Measurements from ENCODE around the gene ARRDC5. TPM values are rescaled to one million over a fixed set of nuclear protein-coding genes. Genes with fewer than 3 reads are reported as not detected.

ARRDC5 gene
- total and polyA plus RNA-seq, 5 donors from 2014 or later, result 1.1 to 6.1 (median 1.3) TPM

DNA sequence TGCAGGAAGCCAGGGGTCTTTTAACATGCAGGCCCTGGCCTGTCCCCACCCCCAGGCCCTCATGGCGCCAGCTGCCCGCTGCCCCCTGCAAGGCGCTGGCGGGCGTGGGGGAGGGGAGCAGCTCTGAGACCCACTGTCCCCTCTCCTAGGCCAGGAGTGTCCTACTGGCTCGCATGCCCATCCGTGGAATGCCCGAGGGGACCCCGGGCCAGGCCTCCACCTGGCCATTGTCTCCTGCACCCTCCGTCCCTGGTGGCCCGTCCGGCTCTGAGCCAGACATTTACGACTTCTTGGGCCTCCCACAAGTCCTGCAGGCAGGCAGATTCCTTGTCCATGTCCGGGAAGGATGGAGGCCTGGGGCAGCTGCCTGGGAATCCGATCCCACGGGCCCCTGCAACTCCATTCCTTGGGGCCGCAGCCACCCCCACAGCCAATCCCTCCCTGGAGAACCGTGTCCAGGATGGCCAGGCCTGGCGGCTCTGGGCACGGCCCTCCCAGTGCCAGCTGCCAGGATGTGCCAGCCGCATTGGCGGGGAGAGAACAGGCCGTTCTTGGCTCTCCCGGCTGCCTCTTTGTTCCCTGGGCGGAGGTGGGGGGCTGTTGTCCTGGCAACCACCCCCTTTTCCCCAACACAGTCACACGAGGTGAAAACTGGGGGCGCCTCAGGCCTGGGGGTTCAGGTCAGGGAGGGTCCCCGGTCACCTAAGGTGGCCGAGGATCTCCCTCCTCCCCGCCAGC is 24.8 kb downstream of the ARRDC5 start:
- DNase-seq (no peak), ATAC-seq (ENCODE audit: low read depth in 2 of 2) (no peak)
- peaks cover 0 to 8% (median 0%) of the 10 kb centered on the region in 4 donors for H3K4me1 Mint-ChIP-seq
- peaks cover 14% of the 10 kb centered on the region for H3K27me3 Mint-ChIP-seq
- Histone ChIP-seq H3K27ac (ENCODE audit: insufficient read depth, low read length, poor library complexity, severe bottlenecking) (no peak overlapping the region), H3K36me3 (ENCODE audit: control insufficient read depth, insufficient read depth, low read length) (no peaks in the 10 kb centered on the region), H3K4me1 (ENCODE audit: control insufficient read depth, insufficient read depth, low read length, poor library complexity, severe bottlenecking) (peaks cover 11% of the 10 kb centered on the region), H3K27me3 (ENCODE audit: control insufficient read depth, insufficient read depth, low read length) (no peaks in the 10 kb centered on the region), H3K4me3 (ENCODE audit: low read depth, low read length) (no peak overlapping the region), H3K9me3 (ENCODE audit: control insufficient read depth in 2 of 2, low read length in 2 of 2) (no peaks in the 10 kb centered on the region)
- H3K9me3 Mint-ChIP-seq, result peaks cover 0 to 2% (median 0%) of the 10 kb centered on the region in 7 donors
- H3K27ac Mint-ChIP-seq, result no peak overlapping the region
- no peak overlapping the region for H3K4me3 Mint-ChIP-seq
- H3K36me3 Mint-ChIP-seq, result no peaks in the 10 kb centered on the region

DNA sequence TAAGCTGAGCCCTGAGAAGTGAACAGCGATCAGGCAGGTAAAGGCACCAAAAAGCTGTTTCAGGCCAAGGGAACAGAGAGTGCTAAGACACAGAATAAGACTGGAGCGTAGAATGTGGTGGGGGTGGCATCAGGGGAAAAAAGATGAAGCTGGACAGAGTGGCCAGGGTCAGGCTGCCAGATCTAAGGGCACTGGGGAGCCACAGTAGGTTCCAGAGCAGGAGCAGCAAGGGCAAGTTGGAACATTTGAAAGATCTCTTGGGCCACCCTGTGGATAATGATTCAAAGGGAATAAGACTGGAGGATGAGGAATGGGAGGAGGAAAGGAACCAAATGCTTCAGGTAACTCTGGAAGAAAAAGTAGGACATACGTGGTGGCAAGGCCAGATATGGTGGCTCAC is 28.8 kb downstream of the ARRDC5 start:
- Histone ChIP-seq H3K27ac (ENCODE audit: insufficient read depth, low read length, poor library complexity, severe bottlenecking) (no peak overlapping the region), H3K9me3 (ENCODE audit: control insufficient read depth in 2 of 2, low read length in 2 of 2) (no peaks in the 10 kb centered on the region), H3K36me3 (ENCODE audit: control insufficient read depth, insufficient read depth, low read length) (no peaks in the 10 kb centered on the region), H3K4me1 (ENCODE audit: control insufficient read depth, insufficient read depth, low read length, poor library complexity, severe bottlenecking) (peaks cover 16% of the 10 kb centered on the region), H3K4me3 (ENCODE audit: low read depth, low read length) (no peak overlapping the region), H3K27me3 (ENCODE audit: control insufficient read depth, insufficient read depth, low read length) (no peaks in the 10 kb centered on the region)
- peaks cover 0 to 2% (median 0%) of the 10 kb centered on the region in 7 donors for H3K9me3 Mint-ChIP-seq
- peaks cover 0 to 10% (median 2%) of the 10 kb centered on the region in 4 donors for H3K4me1 Mint-ChIP-seq
- ATAC-seq (ENCODE audit: low read depth in 2 of 2), result no peak
- peaks cover 14% of the 10 kb centered on the region for H3K27me3 Mint-ChIP-seq
- H3K4me3 Mint-ChIP-seq, result peak overlapping the region in 1 of 4 donors; percentile 33
- H3K36me3 Mint-ChIP-seq, result no peaks in the 10 kb centered on the region
- peak overlapping the region in 2 of 3 donors; percentile 30 to 75 for H3K27ac Mint-ChIP-seq
- DNase-seq, result no peak

DNA sequence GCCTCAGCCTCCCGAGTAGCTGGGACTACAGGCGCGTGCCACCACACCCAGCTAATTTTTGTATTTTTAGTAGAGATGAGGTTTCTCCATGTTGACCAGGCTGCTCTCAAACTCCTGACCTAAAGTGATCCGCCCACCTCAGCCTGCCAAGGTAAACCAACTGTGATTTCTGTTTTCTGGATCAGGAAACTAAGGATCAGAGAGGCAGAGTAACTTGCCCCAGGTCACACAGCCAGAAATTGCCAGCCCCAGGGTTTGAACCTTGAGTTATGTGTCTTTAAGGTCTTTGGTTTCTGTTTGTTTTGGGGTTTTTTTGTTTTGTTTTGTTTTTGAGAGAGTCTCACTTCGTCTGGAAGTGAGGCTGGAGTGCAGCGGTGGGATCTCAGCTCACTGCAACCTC is 31.0 kb downstream of the ARRDC5 start:
- Mint-ChIP-seq H3K27ac (no peak overlapping the region), H3K4me3 (no peak overlapping the region), H3K27me3 (peaks cover 11% of the 10 kb centered on the region), H3K36me3 (no peaks in the 10 kb centered on the region), H3K4me1 (peaks cover 1 to 14% (median 5%) of the 10 kb centered on the region in 4 donors), H3K9me3 (peaks cover 0 to 2% (median 0%) of the 10 kb centered on the region in 7 donors)
- DNase-seq, result no peak
- Histone ChIP-seq H3K4me3 (ENCODE audit: low read depth, low read length) (no peak overlapping the region), H3K36me3 (ENCODE audit: control insufficient read depth, insufficient read depth, low read length) (no peaks in the 10 kb centered on the region), H3K9me3 (ENCODE audit: control insufficient read depth in 2 of 2, low read length in 2 of 2) (no peaks in the 10 kb centered on the region), H3K27ac (ENCODE audit: insufficient read depth, low read length, poor library complexity, severe bottlenecking) (no peak overlapping the region), H3K4me1 (ENCODE audit: control insufficient read depth, insufficient read depth, low read length, poor library complexity, severe bottlenecking) (peaks cover 15% of the 10 kb centered on the region), H3K27me3 (ENCODE audit: control insufficient read depth, insufficient read depth, low read length) (no peaks in the 10 kb centered on the region)
- ATAC-seq (ENCODE audit: low read depth in 2 of 2), result no peak

DNA sequence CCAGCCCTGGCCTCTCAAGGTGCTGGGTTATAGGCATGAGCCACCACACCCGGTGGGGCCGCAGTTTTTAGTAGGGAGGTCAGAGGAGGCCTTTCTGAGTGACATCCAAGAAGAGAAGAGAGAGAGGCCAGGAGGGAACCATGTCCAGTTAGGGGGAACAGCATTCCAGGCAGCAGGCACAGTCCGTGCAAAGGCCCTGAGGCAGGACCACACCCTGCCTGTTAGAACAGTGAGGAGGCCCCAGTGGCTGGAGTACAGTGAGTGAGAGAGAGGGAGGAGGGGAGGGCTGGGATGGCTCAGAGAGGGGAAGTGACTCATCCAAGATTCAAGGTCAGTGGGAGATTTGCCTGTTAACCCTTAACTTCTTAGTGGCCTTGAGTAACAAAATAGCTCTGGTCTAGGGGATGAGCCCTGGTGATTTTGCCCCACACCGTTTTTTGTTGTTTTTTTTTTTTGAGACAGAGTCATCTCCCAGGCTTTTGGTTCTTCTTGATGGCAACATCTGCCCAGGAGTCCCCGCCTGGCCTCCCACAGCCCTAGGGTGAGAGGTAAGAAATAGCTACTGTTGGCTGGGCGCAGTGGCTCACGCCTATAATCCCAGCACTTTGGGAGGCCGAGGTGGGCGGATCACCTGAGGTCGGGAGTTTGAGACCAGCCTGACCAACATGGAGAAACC is 32.5 kb downstream of the ARRDC5 start:
- H3K36me3 ChIP-seq (ENCODE audit: control insufficient read depth, insufficient read depth, low read length), result no peaks in the 10 kb centered on the region
- DNase-seq (no peak), ATAC-seq (ENCODE audit: low read depth in 2 of 2) (no peak)
- H3K4me1 Mint-ChIP-seq, result peaks cover 5 to 20% (median 9%) of the 10 kb centered on the region in 4 donors
- no peak overlapping the region for H3K4me3 ChIP-seq (ENCODE audit: low read depth, low read length)
- no peaks in the 10 kb centered on the region for H3K36me3 Mint-ChIP-seq
- peaks cover 0 to 2% (median 0%) of the 10 kb centered on the region in 7 donors for H3K9me3 Mint-ChIP-seq
- no peak overlapping the region for H3K27ac Mint-ChIP-seq
- H3K4me1 ChIP-seq (ENCODE audit: control insufficient read depth, insufficient read depth, low read length, poor library complexity, severe bottlenecking), result peaks cover 18% of the 10 kb centered on the region
- no peak overlapping the region for H3K4me3 Mint-ChIP-seq
- H3K27ac ChIP-seq (ENCODE audit: insufficient read depth, low read length, poor library complexity, severe bottlenecking), result no peak overlapping the region
- peaks cover 6% of the 10 kb centered on the region for H3K27me3 Mint-ChIP-seq
- H3K27me3 ChIP-seq (ENCODE audit: control insufficient read depth, insufficient read depth, low read length), result no peaks in the 10 kb centered on the region
- no peaks in the 10 kb centered on the region for H3K9me3 ChIP-seq (ENCODE audit: control insufficient read depth in 2 of 2, low read length in 2 of 2)

DNA sequence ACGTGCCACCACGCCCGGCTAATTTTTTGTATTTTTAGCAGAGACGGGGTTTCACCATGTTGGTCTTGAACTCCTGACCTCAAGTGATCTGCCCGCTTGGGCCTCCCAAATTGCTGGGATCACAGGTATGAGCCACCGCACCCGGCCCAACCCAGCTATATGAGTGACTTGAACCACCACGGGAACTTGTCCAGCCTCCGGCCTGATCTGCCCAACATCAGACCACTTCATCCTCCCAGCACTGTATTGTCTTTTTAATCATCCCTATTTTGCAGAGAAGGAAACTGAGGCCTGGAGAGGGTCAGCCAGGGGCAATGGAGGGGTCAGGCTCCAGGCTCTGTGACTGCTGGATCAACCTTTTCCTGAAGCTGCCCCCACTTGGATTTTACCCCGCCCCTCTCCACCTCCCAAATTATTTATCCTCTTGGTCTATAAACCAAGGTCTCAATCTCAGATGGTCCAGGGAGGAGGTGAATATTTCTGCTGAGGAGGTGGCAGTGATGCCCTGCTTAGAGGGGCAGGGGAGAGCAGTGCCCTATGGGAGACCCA is 34.3 kb downstream of the ARRDC5 start:
- Histone ChIP-seq H3K27ac (ENCODE audit: insufficient read depth, low read length, poor library complexity, severe bottlenecking) (no peak overlapping the region), H3K36me3 (ENCODE audit: control insufficient read depth, insufficient read depth, low read length) (no peaks in the 10 kb centered on the region), H3K27me3 (ENCODE audit: control insufficient read depth, insufficient read depth, low read length) (no peaks in the 10 kb centered on the region), H3K4me3 (ENCODE audit: low read depth, low read length) (peak overlapping the region; percentile 37), H3K4me1 (ENCODE audit: control insufficient read depth, insufficient read depth, low read length, poor library complexity, severe bottlenecking) (peaks cover 18% of the 10 kb centered on the region), H3K9me3 (ENCODE audit: control insufficient read depth in 2 of 2, low read length in 2 of 2) (no peaks in the 10 kb centered on the region)
- Mint-ChIP-seq H3K4me1 (peaks cover 5 to 25% (median 9%) of the 10 kb centered on the region in 4 donors), H3K27ac (peak overlapping the region; percentile 52 to 63 (median 59)), H3K4me3 (peak overlapping the region; percentile 85 to 93 (median 92)), H3K36me3 (no peaks in the 10 kb centered on the region), H3K9me3 (no peaks in the 10 kb centered on the region), H3K27me3 (peaks cover under 1% of the 10 kb centered on the region)
- DNase-seq (no peak), ATAC-seq (ENCODE audit: low read depth in 2 of 2) (no peak)

DNA sequence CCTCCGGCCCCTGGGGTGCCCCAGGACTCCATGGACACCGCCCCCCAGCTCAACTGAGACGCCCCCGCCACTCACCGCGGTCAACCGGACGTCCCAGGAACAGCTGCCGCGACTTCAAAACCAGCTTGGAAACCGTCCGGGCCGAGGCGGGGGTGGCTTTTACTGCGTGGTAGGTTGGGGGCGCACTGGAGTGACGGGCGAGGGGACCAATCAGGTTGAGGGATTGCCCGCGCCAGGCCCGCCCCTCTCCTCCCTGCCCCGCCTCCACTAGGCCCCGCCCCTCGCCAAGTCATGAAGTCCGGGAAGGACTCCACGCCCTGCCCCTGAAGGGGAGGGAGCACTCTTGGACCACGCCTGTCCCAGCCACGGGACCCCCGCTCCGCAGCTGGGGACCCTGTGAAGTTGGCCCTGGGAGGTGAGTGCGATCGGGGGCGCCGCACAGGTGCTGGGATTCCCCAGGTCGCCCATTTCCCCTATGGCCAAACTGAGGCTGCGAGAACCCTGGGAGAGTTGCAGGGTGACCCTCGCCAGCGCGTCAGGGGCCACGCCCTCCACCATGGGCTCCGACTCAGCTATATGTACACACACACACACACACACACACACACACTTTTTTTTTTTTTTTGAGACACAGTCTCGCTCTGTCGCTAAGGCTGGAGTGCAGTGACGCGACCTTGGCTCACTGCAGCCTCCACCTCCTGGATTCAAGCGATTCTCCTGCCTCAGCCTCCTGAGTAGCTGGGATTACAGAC is 35.0 kb downstream of the ARRDC5 start, which contains the start of gene PLIN3:
PLIN3 (minus strand) TSS at position 134 of the 752 bp plus-strand sequence. CDS start 6,273 bp downstream, outside the sequence.
- Histone ChIP-seq H3K27ac (ENCODE audit: insufficient read depth, low read length, poor library complexity, severe bottlenecking) (peak within 1 kb of the TSS; percentile 69), H3K27me3 (ENCODE audit: control insufficient read depth, insufficient read depth, low read length) (no peaks in the 10 kb centered on the region), H3K4me1 (ENCODE audit: control insufficient read depth, insufficient read depth, low read length, poor library complexity, severe bottlenecking) (peaks cover 18% of the 10 kb centered on the region), H3K9me3 (ENCODE audit: control insufficient read depth in 2 of 2, low read length in 2 of 2) (no peaks in the 10 kb centered on the region), H3K4me3 (ENCODE audit: low read depth, low read length) (peak within 1 kb of the TSS; percentile 67), H3K36me3 (ENCODE audit: control insufficient read depth, insufficient read depth, low read length) (no peaks in the 10 kb centered on the region)
- H3K27me3 Mint-ChIP-seq, result no peaks in the 10 kb centered on the region
- ATAC-seq (ENCODE audit: low read depth in 2 of 2) (peak; percentile 91 to 92), DNase-seq (peak; percentile 75 to 89 (median 82))
- H3K4me1 Mint-ChIP-seq, result peaks cover 5 to 24% (median 8%) of the 10 kb centered on the region in 4 donors
- H3K36me3 Mint-ChIP-seq, result no peaks in the 10 kb centered on the region
- H3K27ac Mint-ChIP-seq, result peak within 1 kb of the TSS; percentile 79 to 82 (median 82)
- no peaks in the 10 kb centered on the region for H3K9me3 Mint-ChIP-seq
- peak within 1 kb of the TSS; percentile 85 to 93 (median 92) for H3K4me3 Mint-ChIP-seq

Data from CD4-positive, CD25-positive, alpha-beta regulatory T cell (primary cell).